GM19324 (cell line): ENCODE results near the gene CACNB4.
"Not testable (repeated sequence)": the region's sequence is repeated elsewhere in the genome, so short reads cannot be mapped to it uniquely, and the experiment has no call there.

Source experiments
- ATAC-seq: cut with Tn5 transposase; IDR thresholded peaks from one replicate; pipeline ENCODE4 v1.9.1; 2021; ENCODE audit warnings: mild to moderate bottlenecking, moderate library complexity; ENCODE audit not compliant: unreplicated experiment, low FRiP score

The CACNB4 gene

DNA sequence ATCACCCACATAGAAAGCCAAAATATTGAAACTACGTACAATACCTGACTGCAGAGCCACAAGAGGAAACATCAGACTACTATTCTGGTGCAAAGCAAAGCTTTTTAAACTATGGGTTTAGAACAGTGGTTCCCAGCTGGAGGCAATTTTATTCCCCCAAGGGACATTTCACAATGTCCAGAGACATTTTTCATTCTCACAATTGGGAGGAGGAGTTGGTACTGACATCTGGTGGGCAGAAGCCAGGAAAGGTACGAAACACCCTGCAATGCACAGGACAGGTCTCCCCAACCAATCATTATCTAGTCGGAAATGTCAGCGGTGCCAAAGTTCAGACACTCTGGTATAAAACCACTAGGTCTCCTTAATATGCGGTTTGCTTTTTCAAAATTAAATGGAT is 182.2 kb downstream of the CACNB4 start:
- ATAC-seq = no peak

DNA sequence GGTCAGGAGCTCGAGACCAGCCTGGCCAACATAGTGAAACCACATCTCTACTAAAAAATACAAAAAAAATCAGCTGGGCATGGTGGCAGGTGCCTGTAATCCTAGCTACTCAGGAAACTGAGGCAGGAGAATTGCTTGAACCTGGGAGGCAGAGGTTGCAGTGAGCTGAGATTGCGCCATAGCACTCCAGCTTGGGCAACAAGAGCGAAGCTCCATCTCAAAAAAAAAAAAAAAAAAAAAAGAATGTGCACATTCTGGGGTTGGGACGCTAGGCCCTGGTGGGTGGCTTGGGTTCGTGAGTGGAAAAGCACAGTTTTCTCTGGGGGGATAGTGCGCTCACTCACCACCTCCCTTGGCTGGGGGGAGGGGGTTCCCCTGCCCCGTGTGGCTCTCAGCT is 183.2 kb downstream of the CACNB4 start:
- not testable (repeated sequence) for ATAC-seq

DNA sequence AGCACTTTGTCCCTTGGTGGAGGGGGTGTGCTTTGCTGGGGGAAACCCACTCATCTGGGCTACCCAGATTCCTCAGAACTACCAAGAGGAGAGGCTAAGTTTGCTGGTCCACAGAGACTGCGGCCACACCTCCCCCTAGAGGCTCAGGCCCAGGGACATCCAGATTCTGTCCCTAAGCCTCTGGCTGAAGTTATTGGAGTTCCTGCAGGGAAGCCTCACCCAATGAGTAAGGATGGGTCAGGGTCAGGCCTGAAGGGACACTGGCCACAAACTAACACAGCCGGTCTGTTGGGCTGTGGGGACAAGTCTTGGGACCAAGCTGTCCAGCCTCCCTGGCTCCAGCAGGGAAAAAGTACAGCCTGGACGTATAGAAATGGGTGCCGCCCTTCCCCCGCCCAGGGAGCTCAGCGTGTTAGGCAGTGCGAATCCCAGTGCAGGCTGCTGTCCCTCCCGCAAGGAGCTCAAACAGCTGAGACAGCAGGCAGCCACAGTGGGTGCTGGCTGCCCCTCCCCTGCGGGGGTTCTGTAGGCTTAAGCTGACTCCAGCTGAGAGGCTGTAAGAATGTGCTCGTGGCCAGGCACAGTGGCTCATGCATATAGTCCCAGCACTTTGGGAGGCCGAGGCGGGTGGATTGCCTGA is 183.7 kb downstream of the CACNB4 start:
- no peak for ATAC-seq

DNA sequence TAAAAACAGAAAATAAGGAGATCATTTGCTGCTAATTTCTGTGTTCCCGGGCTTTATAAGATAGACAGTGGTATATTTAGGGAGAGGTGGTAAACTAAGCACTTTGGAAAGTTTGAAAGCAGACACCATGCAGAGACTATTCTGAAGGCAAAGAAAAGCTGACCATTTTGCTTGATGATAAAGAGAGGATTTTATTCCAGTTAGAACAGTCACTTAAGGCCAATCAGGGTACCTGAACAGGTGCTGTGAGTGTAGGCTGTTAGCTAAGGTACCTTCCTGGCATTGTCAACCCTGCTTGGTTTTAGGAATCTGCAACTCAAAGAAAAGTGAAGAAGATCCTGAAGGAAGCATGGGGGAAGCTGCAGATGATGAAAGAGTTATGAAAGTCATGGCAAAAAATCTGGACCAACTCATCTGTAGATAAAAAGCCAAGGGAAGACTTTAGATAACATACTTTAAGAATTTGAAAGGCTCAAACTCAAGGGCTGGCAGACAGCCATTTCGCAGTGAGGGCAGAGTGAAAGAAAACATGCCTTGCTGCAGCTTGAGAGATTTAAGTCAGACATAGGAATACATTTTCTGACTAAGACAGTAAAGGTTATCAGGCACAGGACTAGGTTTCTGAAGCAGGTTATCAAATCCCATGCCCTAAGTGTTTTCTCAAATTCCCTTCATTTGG is 190.5 kb downstream of the CACNB4 start:
- ATAC-seq = no peak

DNA sequence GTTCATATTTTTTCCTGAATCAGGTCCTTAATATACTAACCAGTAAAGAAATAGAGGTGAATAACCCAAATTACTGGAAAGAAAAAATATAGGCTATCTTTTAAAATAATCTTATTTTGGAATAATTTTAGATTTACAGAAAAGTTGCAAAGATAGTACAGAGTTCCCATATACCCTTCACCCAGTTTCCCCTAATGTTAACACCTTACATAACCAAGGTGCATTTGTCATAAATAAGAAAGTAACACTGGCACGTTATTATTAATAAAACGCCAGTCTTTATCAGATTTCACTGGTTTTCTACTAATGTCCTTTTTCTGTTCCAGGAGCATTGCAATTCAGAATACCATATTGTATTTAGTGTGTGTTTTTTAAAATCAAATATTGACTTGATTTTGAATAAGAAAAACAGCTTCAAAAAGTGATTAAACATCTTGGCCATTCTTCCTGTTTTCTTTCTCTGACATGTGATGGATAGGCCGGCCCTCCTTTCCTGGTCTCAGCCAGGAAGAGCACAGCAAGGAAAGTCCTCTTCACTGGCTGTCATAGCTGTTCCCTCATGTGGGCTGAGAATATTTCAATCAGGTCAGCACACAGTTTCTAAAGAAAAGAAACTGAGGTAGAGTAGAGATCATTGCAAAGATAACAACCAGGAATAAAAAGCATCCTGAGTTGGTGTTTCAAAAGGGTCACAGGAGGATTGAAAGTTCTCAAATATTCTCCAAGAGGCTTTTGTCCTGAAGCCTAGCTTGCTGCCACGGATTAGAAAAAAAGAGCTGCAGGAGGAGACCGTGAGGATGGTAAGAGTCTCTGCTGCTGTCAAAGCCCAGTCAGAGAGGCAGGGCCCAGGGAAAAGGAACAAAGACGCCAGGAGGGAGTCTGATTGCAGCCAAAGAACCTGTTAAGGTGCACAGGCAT is 191.3 kb downstream of the CACNB4 start:
- ATAC-seq = no peak

DNA sequence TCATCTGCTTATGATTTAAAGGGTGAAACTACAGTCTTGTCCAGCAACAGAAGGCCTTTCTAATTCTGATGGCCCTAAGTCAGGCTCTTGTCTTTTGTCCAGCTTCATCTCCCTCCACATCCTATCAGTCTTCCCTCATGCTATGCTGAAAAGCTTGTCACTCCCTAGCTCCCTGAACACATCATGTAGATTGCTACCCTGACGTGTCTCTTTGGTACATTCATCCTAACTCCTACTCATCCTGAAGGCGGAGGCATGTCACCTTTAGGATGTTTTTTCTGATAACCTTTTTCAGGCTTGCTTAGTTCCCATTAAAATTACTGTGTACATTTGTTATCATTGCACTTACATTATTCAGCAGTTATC is 192.2 kb downstream of the CACNB4 start:
- peak; percentile 14 for ATAC-seq

DNA sequence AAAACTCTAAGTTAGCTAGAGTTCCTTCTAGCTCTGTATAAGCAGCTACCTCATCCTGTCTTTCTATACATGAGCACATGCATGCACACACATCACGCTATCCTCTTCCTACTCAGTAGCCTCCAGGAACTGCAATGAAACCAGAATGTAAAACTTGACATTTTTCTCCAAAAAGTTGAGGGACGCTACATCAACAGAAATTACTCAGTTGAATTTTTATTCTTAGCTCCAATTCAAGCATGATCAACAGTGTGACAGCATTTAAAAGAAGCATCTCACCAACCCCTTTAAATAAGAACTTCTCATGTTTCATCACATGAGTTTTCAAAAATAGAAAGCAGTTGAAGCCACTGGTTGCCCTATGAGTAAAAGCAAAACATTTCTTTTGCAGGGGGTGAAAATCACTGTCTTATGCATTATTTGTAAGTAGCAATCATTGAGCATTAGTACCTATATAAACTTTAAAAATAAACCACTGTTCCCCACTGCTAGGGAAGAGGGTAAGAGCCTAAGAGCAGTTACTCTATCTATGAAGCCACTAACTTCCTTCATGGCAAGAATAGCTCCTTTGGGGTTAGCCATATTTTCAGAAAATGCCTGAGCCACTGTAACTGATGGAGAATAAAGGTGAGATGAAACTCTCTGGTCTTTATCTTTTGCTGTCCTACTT is 192.7 kb downstream of the CACNB4 start:
- ATAC-seq = peak; percentile 51

DNA sequence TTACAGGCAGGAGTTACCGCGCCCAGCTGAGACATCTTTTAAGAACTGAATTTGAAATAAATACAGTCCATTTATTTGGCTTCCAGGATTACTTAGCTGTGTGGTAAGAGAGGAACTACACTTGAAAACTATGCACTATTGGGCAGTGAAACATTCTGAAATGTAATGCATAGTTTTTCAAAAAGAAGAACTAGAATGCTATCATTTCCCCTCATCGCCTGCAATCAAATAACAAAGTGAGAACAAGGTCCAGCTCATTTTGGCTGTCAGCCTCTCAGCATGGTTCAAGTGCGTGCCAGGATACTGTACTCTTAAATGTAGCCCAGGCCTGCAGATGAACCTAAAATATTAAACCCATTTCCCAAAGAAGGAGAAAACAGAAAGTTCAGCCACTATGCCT is 194.0 kb downstream of the CACNB4 start:
- no peak for ATAC-seq

DNA sequence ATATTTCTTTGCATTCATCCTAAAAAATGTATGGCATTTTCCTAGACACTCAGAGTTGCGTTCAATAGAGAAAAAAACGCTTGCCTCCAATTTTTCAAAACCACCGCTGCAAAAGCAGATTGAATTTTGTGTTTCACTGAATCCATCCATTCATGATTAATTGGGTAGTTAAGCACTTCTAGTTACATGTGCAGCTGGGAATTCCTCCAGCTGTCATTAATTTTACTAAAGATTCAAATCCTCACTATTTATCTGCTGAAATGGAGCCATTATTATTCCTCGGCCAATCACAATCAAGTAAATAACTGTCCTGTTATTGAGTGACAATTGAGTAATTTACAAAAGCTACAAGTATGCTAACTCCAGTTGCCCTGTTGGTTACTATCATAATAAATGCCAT is 194.8 kb downstream of the CACNB4 start:
- ATAC-seq = no peak

DNA sequence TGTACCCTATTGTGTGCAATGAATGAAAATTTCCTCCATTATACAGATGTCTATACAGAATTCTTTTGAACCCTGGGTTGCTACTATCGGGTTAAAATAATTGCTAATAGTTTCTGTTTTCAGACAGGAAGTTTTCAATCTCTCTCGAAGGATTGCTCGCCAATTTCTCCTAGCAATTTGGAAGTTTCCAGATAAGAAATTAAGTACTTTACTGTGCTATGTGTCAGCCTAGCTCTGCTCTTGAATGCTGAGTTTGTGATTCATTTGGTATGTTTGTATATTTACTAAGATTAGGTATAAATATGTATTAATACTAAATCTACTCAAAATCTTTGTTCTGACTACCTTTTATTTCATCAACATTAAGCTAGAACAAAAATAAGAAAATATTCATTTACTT is 196.0 kb downstream of the CACNB4 start:
- no peak for ATAC-seq

DNA sequence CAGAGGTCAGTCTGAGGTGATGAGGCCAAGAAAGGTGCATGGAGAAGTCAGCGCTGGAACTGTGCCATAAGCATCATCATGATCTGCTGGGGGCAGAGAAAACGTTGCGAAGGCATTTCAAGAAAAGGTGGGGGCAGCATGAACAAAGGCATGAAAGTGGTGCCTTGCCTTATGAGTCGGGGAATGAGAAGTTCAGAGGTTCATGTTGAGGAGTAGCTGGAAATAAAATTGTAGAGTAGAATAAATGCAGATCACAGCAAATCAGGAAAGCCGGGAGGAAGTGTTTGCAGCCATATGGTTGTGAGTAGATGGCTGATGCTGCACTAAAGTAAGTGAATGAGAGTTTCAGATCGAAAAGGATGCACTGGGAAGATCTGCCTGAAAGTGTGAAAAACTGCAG is 198.5 kb downstream of the CACNB4 start:
- no peak for ATAC-seq

DNA sequence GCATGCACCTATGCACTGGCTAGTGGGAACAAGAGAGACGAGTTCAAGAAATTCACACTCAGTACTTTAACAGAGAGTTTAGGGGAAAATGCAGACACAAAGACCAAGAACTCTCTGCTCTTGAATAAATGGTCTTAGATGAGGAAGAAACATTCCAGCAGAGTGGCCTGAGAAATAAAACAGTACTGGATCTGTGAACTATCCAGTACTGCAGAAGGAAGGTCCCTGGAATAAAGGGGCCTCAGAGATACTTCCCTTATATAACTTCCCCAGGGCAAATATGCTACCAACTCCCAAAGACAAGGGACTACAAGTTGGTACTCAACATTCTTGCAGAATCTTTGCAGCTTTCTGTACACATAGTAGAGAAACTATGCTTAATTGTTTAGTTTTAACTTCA is 199.7 kb downstream of the CACNB4 start:
- no peak for ATAC-seq

DNA sequence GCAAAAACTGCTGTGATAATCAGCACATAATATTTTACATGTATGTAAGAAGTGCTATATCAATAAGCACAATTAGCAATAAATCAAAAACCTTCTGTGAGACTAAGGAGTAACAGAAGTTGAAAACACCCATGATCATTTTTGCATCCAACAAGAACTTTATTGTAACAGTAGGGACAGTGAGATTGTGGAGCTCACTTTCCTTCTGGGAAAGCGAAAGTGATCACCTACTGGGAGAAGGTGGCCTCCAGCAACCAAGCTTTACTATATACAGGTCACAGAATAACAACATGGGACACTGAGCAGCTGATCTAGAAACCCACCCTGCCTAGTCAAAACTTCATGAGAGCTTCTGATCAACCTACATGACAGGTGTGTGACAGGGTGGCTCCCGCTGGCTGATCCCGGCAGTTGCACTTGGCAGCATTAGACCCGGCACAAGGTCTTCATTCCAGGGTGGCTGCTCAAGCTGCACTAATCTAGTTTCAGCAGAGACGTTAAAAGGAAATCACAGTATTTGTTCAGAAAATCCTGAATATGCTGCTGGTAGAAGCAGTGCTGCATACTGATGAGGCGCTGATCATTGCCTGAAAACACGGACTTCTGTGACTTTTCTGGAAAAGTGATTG is 207.2 kb downstream of the CACNB4 start:
- ATAC-seq = no peak

DNA sequence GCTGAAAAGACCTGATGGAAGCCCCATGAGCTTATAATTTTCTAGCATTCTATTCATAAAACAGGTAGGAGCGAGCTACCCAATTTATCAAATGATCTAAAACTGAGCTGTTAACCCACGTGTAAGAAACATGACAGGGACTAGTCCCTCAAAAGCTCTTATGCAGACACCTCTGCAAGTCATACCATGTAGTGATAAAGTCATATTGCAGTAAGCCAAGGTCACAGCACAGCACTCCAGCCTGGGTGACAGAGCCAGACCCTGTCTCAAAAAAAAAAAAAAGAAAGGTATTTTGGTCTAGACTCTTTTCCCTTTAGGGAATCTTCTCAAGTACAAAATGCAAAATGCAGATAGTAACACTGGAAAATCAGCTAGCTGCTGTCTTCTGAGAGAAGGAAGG is 211.7 kb downstream of the CACNB4 start:
- no peak for ATAC-seq

DNA sequence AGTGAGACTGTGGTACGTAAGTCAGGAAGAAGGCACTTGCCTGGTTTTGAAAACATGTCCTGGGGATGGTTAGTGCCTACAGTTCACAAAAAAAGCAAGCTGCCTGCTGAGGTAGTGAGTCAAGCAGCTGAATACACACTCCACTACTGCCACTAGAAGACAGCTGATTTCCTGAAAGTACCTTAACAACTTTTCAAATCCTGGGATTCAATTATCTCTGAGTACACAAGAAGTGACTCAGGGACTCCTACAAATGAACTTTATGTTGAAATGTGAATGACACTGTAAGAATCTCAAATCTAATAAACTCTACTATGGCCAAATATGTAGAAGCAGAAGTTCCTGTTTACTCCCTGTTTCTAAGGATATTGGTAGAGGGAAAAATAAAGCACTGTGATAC is 212.6 kb downstream of the CACNB4 start:
- ATAC-seq = no peak

DNA sequence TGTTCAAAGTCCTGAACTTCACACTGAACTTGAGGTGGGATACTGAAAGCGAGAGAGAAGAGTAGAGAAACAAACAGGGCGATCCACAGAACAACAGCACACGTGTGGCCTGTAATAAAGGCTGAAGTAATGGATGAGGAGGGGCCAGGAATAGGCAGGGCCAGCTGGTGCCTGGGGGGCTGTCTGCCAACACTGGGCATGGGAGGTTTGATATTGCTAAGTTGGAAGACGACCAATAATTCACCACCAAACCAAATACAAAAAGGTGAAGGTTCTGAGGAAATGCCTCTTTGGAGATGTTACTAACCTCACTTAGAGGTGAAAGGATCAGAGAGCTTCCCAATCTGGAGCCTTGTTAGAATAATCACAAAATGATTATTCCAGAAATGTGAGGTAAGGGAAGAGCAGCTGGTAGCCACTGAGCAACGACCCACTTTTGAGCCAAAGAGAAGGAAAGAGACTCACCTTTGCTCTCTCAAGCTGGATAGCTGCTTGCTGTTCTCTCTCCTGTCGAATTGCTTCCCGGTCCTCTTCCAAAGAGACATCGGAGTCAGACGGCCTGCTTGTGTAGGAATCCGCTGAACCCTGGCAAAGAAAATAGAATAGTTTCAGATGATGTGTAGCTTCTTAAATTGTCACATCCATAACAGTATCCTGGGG is 215.9 kb downstream of the CACNB4 start:
- ATAC-seq = no peak

DNA sequence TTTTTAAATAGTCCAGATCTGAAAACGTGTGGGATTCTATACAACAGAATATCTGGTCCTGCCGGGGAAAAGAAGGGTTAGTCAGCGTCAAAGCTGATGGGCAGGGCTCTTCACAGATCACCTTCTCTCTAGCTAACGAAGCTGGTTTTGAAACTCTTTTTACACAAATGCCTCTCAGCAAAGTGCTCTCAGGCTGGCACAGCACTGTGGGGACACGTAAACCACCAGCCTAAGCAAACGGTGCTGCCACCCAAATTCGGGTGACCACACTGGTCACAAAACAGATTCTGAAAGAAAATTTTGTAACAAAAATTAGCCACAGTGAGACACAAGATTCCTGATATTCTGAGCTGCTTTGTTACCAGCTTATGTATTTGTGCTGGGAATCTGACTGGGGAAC is 217.5 kb downstream of the CACNB4 start:
- no peak for ATAC-seq

DNA sequence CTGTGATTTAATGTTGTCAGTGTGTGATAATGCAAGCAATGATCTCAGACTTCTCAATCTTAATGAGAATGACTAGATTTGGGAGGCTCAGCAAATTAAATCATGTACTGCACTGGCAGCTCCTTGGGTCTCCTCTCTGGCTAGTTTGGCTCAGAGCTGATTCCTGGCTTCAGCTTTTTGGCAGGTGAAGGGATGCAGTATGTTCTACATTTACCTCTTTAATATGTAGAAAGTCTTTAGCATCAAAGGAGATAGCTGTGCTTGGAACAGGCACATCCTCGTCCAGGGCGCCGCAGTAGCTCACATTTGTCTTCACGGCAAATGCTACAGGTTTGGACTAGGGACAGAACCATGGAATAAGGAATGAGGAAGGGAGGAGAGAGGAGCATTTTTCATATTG is 218.3 kb downstream of the CACNB4 start:
- no peak for ATAC-seq

DNA sequence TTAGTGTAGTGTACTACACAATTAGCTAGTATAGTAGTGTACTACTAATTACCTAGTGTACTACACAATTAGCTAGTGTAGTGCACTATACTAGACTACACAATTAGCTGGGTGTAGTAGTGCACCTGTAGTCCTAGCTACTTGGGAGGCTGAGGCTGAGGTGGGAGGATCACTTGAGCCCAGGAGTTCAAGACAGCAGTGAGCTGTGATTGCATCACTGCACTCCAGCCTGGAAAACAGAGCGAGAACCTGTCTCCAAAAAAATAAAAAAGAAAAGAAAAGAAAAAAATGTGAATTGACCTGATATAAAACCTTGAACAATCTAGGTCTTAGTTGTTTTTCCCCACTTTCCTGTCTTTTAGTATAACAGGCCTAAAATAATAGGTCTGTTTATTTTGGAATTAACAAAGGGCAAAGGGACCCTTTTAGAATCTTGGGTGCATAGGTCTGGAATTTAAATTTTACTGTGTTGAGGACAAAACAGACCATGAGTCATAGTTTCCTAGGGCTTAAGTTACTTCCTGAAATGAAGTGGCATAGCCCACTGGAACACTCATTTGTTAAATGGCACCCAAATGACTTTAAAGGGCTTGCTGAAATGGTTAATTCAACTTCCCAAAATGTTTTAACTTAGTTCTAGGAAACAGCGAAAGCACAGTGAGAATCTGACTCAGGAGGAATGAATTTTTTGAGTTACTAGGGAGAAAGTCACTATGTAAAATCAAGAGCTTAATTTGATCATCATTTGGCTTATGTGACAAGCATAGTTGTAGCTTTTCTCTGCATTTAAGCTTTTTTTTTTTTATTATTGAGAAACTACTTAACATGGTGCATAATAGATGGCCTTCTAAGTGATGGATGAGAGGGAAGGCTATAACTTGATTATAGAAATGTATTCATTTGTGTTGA is 219.9 kb downstream of the CACNB4 start:
- ATAC-seq = no peak
